ENCODE measurements around the gene NMT2. TPM values are rescaled to one million over a fixed set of nuclear protein-coding genes. Genes with fewer than 3 reads are reported as not detected.

Gene NMT2
- total and polyA plus RNA-seq, 2 donors: 19.6 to 31.1 TPM

- Histone ChIP-seq H3K36me3 (ENCODE audit: control insufficient read depth in 2 of 2, insufficient read depth in 2 of 2, low read length in 1 of 2) (peaks cover 26 to 34% of the 10 kb centered on the region in 2 donors), H3K4me1 (ENCODE audit: control insufficient read depth in 2 of 2, insufficient read depth in 2 of 2, low read length in 2 of 2) (peaks cover 14 to 25% of the 10 kb centered on the region in 2 donors), H3K27ac (ENCODE audit: low read depth in 1 of 2, low read length in 1 of 2) (no peak overlapping the region), H3K27me3 (ENCODE audit: control insufficient read depth in 2 of 2, insufficient read depth in 1 of 2, low read length in 1 of 2) (no peaks in the 10 kb centered on the region), H3K9me3 (ENCODE audit: control insufficient read depth in 2 of 2, insufficient read depth in 1 of 2, low read length in 1 of 2) (no peaks in the 10 kb centered on the region), H3K4me3 (ENCODE audit: low read length in 2 of 2) (no peak overlapping the region)
- WGBS: 100% methylated on average over 1 of the region's 1 CpG
- no peak for DNase-seq (ENCODE audit: low read depth in 6 of 9, low spot score in 9 of 9)
These were observed 30.9 kb downstream of the NMT2 start for GRCh38 chr10:15137636-15138035.

GRCh38 chr10:15137036-15137359, 31.5 kb downstream of the NMT2 start:
- DNase-seq (ENCODE audit: low read depth in 6 of 9, low spot score in 9 of 9): no peak
- H3K4me3 ChIP-seq (ENCODE audit: low read length in 2 of 2): no peak overlapping the region
- H3K4me1 ChIP-seq (ENCODE audit: control insufficient read depth in 2 of 2, insufficient read depth in 2 of 2, low read length in 2 of 2): peaks cover 12 to 20% of the 10 kb centered on the region in 2 donors
- no peaks in the 10 kb centered on the region for H3K9me3 ChIP-seq (ENCODE audit: control insufficient read depth in 2 of 2, insufficient read depth in 1 of 2, low read length in 1 of 2)
- no peak overlapping the region for H3K27ac ChIP-seq (ENCODE audit: low read depth in 1 of 2, low read length in 1 of 2)
- no peaks in the 10 kb centered on the region for H3K27me3 ChIP-seq (ENCODE audit: control insufficient read depth in 2 of 2, insufficient read depth in 1 of 2, low read length in 1 of 2)
- WGBS: 88% methylated on average over 4 of the region's 4 CpGs
- peaks cover 33 to 39% of the 10 kb centered on the region in 2 donors for H3K36me3 ChIP-seq (ENCODE audit: control insufficient read depth in 2 of 2, insufficient read depth in 2 of 2, low read length in 1 of 2)

DNA sequence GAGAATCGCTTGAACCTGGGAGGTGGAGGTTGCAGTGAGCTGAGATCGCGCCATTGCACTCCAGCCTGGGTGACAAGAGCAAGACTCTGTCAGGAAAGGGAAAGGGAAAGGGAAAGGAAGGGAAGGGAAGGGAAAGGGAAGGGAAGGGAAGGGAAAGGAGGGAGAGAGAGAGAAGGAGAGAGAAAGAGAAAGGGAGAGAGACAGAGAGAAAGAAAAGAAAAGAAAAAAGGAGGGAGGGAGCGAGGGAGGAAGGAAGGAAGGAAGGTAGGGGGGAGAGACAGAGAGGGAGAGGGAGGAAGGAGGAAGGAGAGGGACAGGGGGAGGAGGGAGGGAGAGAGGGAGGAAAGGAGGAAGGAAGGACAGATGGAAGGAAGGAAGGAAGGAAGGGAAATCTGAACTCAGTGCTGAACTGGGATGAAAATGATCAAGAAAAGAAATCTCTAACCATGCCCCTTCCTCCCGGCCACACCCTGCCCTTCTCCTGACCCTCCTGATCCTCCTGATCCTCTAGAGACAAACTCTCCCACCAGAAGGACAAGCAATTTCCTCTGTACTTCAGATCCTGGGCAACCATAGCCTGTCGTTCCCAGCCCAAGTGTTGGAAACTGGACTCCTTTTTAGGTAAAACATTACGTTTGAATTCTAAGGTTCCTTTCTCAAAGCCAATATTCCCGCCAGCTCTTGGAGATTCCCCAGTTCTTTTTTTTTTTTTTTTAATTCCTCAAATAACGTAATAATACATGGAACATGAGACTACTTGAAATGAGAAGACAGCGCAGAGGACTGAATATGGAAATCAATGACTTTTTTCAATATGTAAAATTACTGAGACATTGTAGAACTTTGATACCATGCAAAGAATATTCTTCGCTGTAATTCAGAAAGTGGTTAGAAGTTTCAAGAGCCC, 32.1 kb downstream of the NMT2 start:
- Histone ChIP-seq H3K27me3 (ENCODE audit: control insufficient read depth in 2 of 2, insufficient read depth in 1 of 2, low read length in 1 of 2) (no peaks in the 10 kb centered on the region), H3K27ac (ENCODE audit: low read depth in 1 of 2, low read length in 1 of 2) (no peak overlapping the region), H3K4me3 (ENCODE audit: low read length in 2 of 2) (no peak overlapping the region), H3K36me3 (ENCODE audit: control insufficient read depth in 2 of 2, insufficient read depth in 2 of 2, low read length in 1 of 2) (peaks cover 37 to 44% of the 10 kb centered on the region in 2 donors), H3K4me1 (ENCODE audit: control insufficient read depth in 2 of 2, insufficient read depth in 2 of 2, low read length in 2 of 2) (peaks cover 12 to 20% of the 10 kb centered on the region in 2 donors), H3K9me3 (ENCODE audit: control insufficient read depth in 2 of 2, insufficient read depth in 1 of 2, low read length in 1 of 2) (no peaks in the 10 kb centered on the region)
- DNase-seq (ENCODE audit: low read depth in 6 of 9, low spot score in 9 of 9): no peak
- WGBS: 97% methylated on average over 11 of the region's 11 CpGs

DNA sequence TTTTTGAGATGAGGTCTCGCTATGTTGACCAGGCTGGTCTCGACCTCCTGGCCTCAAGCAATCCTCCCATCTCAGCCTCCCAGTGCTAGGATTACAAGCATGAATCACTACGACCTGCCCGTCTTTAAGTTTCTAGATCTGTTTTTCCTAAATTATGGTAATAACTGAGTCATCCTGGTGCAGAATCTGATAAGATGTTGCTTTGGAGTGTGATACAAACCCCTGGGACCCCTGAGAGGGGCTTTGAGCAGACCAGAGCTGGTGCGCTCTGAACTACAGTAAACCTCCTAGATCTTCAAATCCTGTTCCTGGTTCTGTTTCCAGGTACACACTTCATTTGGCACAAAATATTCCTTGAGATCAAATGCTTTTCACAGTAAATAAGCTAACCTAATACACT, 37.2 kb downstream of the NMT2 start:
- peaks cover 58 to 71% of the 10 kb centered on the region in 2 donors for H3K36me3 ChIP-seq (ENCODE audit: control insufficient read depth in 2 of 2, insufficient read depth in 2 of 2, low read length in 1 of 2)
- H3K4me1 ChIP-seq (ENCODE audit: control insufficient read depth in 2 of 2, insufficient read depth in 2 of 2, low read length in 2 of 2): no peaks in the 10 kb centered on the region
- H3K27ac ChIP-seq (ENCODE audit: low read depth in 1 of 2, low read length in 1 of 2): no peak overlapping the region
- H3K4me3 ChIP-seq (ENCODE audit: low read length in 2 of 2): no peak overlapping the region
- 98% methylated on average over 5 of the region's 5 CpGs for WGBS
- no peak for DNase-seq (ENCODE audit: low read depth in 6 of 9, low spot score in 9 of 9)
- no peaks in the 10 kb centered on the region for H3K9me3 ChIP-seq (ENCODE audit: control insufficient read depth in 2 of 2, insufficient read depth in 1 of 2, low read length in 1 of 2)
- no peaks in the 10 kb centered on the region for H3K27me3 ChIP-seq (ENCODE audit: control insufficient read depth in 2 of 2, insufficient read depth in 1 of 2, low read length in 1 of 2)

GRCh38 chr10:15124908-15125307, 43.6 kb downstream of the NMT2 start:
- H3K9me3 ChIP-seq (ENCODE audit: control insufficient read depth in 2 of 2, insufficient read depth in 1 of 2, low read length in 1 of 2): no peaks in the 10 kb centered on the region
- H3K4me1 ChIP-seq (ENCODE audit: control insufficient read depth in 2 of 2, insufficient read depth in 2 of 2, low read length in 2 of 2): no peaks in the 10 kb centered on the region
- no peak for DNase-seq (ENCODE audit: low read depth in 6 of 9, low spot score in 9 of 9)
- peaks cover 44 to 58% of the 10 kb centered on the region in 2 donors for H3K36me3 ChIP-seq (ENCODE audit: control insufficient read depth in 2 of 2, insufficient read depth in 2 of 2, low read length in 1 of 2)
- H3K27me3 ChIP-seq (ENCODE audit: control insufficient read depth in 2 of 2, insufficient read depth in 1 of 2, low read length in 1 of 2): no peaks in the 10 kb centered on the region
- 97% methylated on average over 3 of the region's 3 CpGs for WGBS
- no peak overlapping the region for H3K4me3 ChIP-seq (ENCODE audit: low read length in 2 of 2)
- no peak overlapping the region for H3K27ac ChIP-seq (ENCODE audit: low read depth in 1 of 2, low read length in 1 of 2)

DNA sequence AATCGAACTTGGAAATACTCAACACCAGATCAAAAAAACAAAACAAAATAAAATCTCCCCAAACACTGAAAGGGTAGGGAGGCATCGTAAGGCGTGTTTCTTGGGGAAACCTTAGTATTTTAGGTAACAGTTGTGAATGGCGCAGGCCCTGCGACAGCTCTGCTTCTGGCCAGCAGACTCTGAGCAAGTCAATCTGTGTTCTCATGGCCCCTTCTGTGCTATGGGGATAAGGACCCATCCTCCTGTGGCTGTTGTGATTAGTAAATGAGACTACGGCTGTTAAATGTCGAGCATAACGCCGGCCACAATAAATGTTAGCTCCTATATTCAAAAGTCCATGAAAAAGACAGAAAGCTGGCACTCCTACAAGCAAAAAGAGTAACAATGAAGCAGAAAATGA, 44.3 kb downstream of the NMT2 start:
- H3K27me3 ChIP-seq (ENCODE audit: control insufficient read depth in 2 of 2, insufficient read depth in 1 of 2, low read length in 1 of 2): no peaks in the 10 kb centered on the region
- WGBS: 97% methylated on average over 9 of the region's 9 CpGs

GRCh38 chr10:15123749-15124184, 44.7 kb downstream of the NMT2 start:
- 65% methylated on average over 3 of the region's 3 CpGs for WGBS
- Histone ChIP-seq H3K9me3 (ENCODE audit: control insufficient read depth in 2 of 2, insufficient read depth in 1 of 2, low read length in 1 of 2) (no peaks in the 10 kb centered on the region), H3K27ac (ENCODE audit: low read depth in 1 of 2, low read length in 1 of 2) (no peak overlapping the region), H3K36me3 (ENCODE audit: control insufficient read depth in 2 of 2, insufficient read depth in 2 of 2, low read length in 1 of 2) (peaks cover 53 to 62% of the 10 kb centered on the region in 2 donors), H3K4me1 (ENCODE audit: control insufficient read depth in 2 of 2, insufficient read depth in 2 of 2, low read length in 2 of 2) (no peaks in the 10 kb centered on the region), H3K4me3 (ENCODE audit: low read length in 2 of 2) (no peak overlapping the region), H3K27me3 (ENCODE audit: control insufficient read depth in 2 of 2, insufficient read depth in 1 of 2, low read length in 1 of 2) (no peaks in the 10 kb centered on the region)
- DNase-seq (ENCODE audit: low read depth in 6 of 9, low spot score in 9 of 9): no peak

More for the DNA sequence above, 44.3 kb downstream of the NMT2 start:
- Histone ChIP-seq H3K36me3 (ENCODE audit: control insufficient read depth in 2 of 2, insufficient read depth in 2 of 2, low read length in 1 of 2) (peaks cover 50 to 58% of the 10 kb centered on the region in 2 donors), H3K27ac (ENCODE audit: low read depth in 1 of 2, low read length in 1 of 2) (no peak overlapping the region), H3K4me3 (ENCODE audit: low read length in 2 of 2) (no peak overlapping the region), H3K4me1 (ENCODE audit: control insufficient read depth in 2 of 2, insufficient read depth in 2 of 2, low read length in 2 of 2) (no peaks in the 10 kb centered on the region), H3K9me3 (ENCODE audit: control insufficient read depth in 2 of 2, insufficient read depth in 1 of 2, low read length in 1 of 2) (no peaks in the 10 kb centered on the region)
- DNase-seq (ENCODE audit: low read depth in 6 of 9, low spot score in 9 of 9): no peak

DNA sequence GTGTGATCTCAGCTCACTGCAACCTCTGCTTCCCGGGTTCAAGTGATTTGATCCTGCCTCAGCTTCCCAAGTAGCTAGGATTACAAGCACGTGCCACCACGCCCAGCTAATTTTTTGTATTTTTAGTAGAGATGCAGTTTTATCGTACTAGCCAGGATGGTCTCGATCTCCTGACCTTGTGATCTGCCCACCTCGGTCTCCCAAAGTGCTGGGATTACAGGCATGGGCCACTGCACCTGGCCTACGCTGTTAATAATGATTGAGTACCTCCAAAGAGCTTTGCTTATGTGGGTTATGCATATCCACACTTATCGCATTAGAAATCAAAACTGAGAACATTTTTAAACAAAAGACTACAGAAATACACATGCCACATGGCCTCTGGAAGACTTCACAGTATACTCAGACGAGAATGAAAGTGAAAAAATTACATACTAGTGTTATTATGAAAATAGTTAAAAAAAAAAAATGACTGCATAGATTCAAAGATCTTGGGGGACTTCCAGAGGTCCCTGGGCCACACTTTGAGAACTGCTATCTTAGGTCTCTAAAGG, 45.9 kb downstream of the NMT2 start:
- H3K27me3 ChIP-seq (ENCODE audit: control insufficient read depth in 2 of 2, insufficient read depth in 1 of 2, low read length in 1 of 2): no peaks in the 10 kb centered on the region
- no peak overlapping the region for H3K4me3 ChIP-seq (ENCODE audit: low read length in 2 of 2)
- no peak for DNase-seq (ENCODE audit: low read depth in 6 of 9, low spot score in 9 of 9)
- H3K36me3 ChIP-seq (ENCODE audit: control insufficient read depth in 2 of 2, insufficient read depth in 2 of 2, low read length in 1 of 2): peaks cover 54 to 61% of the 10 kb centered on the region in 2 donors
- H3K27ac ChIP-seq (ENCODE audit: low read depth in 1 of 2, low read length in 1 of 2): no peak overlapping the region
- no peaks in the 10 kb centered on the region for H3K4me1 ChIP-seq (ENCODE audit: control insufficient read depth in 2 of 2, insufficient read depth in 2 of 2, low read length in 2 of 2)
- no peaks in the 10 kb centered on the region for H3K9me3 ChIP-seq (ENCODE audit: control insufficient read depth in 2 of 2, insufficient read depth in 1 of 2, low read length in 1 of 2)
- 94% methylated on average over 9 of the region's 9 CpGs for WGBS

- H3K27ac ChIP-seq (ENCODE audit: low read depth in 1 of 2, low read length in 1 of 2): no peak overlapping the region
- no peak for DNase-seq (ENCODE audit: low read depth in 6 of 9, low spot score in 9 of 9)
- no peaks in the 10 kb centered on the region for H3K4me1 ChIP-seq (ENCODE audit: control insufficient read depth in 2 of 2, insufficient read depth in 2 of 2, low read length in 2 of 2)
- no peak overlapping the region for H3K4me3 ChIP-seq (ENCODE audit: low read length in 2 of 2)
- H3K9me3 ChIP-seq (ENCODE audit: control insufficient read depth in 2 of 2, insufficient read depth in 1 of 2, low read length in 1 of 2): no peaks in the 10 kb centered on the region
- H3K36me3 ChIP-seq (ENCODE audit: control insufficient read depth in 2 of 2, insufficient read depth in 2 of 2, low read length in 1 of 2): peaks cover 54 to 67% of the 10 kb centered on the region in 2 donors
- H3K27me3 ChIP-seq (ENCODE audit: control insufficient read depth in 2 of 2, insufficient read depth in 1 of 2, low read length in 1 of 2): no peaks in the 10 kb centered on the region
- WGBS: 100% methylated on average over 1 of the region's 1 CpG
These were observed 46.8 kb downstream of the NMT2 start for GRCh38 chr10:15121707-15122106.
